Caco-2 (cell line): ENCODE data around the gene UNC13C. TPM values are rescaled to one million over a fixed set of nuclear protein-coding genes. Genes with fewer than 3 reads are reported as not detected.

ENCODE experiments used
- BruUV-seq: library from RNA; stranded (reverse); fragments of 400-500 nt; replicated peaks from 2 replicates; lab custom pipeline; 2021; lab: Mats Ljungman, UMichigan
- CTCF ChIA-PET: fragments of 300-600 bp; sonication (Branson Sonifier 250); formaldehyde crosslinking; loops from one replicate; lab custom pipeline; 2022; ENCODE audit warnings: antibody characterized with exemption; lab: Charles Lee
- POLR2A ChIA-PET: fragments of 300-600 bp; sonication (Branson Sonifier 250); formaldehyde crosslinking; loops from one replicate; lab custom pipeline; 2022; ENCODE audit warnings: antibody characterized with exemption; lab: Charles Lee
- DNase-seq, 2 experiments: peaks; one replicate each; pipeline versions ENCODE4 v3.0.0 to v3.0.0-alpha.2; 2020 to 2022
- H3K27me3 ChIP-seq: replicated peaks from 2 replicates; pipeline ENCODE4 v1.6.0; 2011; ENCODE audit warnings: low read length; ENCODE audit not compliant: control insufficient read depth, insufficient read depth
- H3K36me3 ChIP-seq: 2 replicates; pipeline ENCODE4 v1.5.1; 2011; ENCODE audit warnings: low read length; ENCODE audit not compliant: control insufficient read depth, insufficient read depth
- H3K4me1 ChIP-seq: fragments of 250-450 bp; sonication (Bioruptor Pico); 2 replicates; pipeline ENCODE4 v1.5.1; 2020; ENCODE audit warnings: mild to moderate bottlenecking
- H3K4me3 ChIP-seq: 2 replicates; pipeline ENCODE4 v1.5.1; 2011; ENCODE audit warnings: low read depth, mild to moderate bottlenecking, control low read depth, low read length
- H3K9me3 ChIP-seq: fragments of 250-450 bp; sonication (Bioruptor Pico); 2 replicates; pipeline ENCODE4 v1.5.1; 2020; ENCODE audit warnings: mild to moderate bottlenecking, moderate library complexity
- H3K27ac Mint-ChIP-seq: one replicate; pipeline ENCODE4 v1.8.0; 2022; ENCODE audit warnings: mixed read lengths; ENCODE audit not compliant: unreplicated experiment
- H3K27me3 Mint-ChIP-seq: one replicate; pipeline ENCODE4 v1.8.0; 2022; ENCODE audit warnings: mixed read lengths; ENCODE audit not compliant: insufficient read depth, unreplicated experiment
- H3K36me3 Mint-ChIP-seq: one replicate; pipeline ENCODE4 v1.8.0; 2022; ENCODE audit warnings: mild to moderate bottlenecking, mixed read lengths; ENCODE audit not compliant: insufficient read depth, unreplicated experiment
- H3K4me1 Mint-ChIP-seq: one replicate; pipeline ENCODE4 v1.8.0; 2022; ENCODE audit warnings: low read depth, mixed read lengths; ENCODE audit not compliant: unreplicated experiment
- H3K4me3 Mint-ChIP-seq: one replicate; pipeline ENCODE4 v1.8.0; 2022; ENCODE audit warnings: mild to moderate bottlenecking, moderate library complexity, mixed read lengths; ENCODE audit not compliant: unreplicated experiment
- H3K9me3 Mint-ChIP-seq: one replicate; pipeline ENCODE4 v1.8.0; 2022; ENCODE audit warnings: mixed read lengths; ENCODE audit not compliant: unreplicated experiment
- intact Hi-C: fragments of 100-400 bp; cut with micrococcal nuclease; formaldehyde crosslinking; loops from one replicate; pipeline ENCODE4 v1.10.0; 2022; ENCODE audit not compliant: unreplicated experiment
- total RNA-seq: library from RNA; stranded (reverse); gene quantifications from 2 replicates; pipeline ENCODE4 v1.2.3, GENCODE V29; 2022
- TF ChIP-seq, protein P1 (sequence below), 2 experiments: fragments of 200-600 bp in 1 of 2; IDR thresholded peaks; 1 replicate in 1 of 2; 2 replicates in 1 of 2; pipeline versions ENCODE4 v1.5.1 to v1.8.0; 2011 to 2022; ENCODE audit warnings: antibody characterized with exemption in 1 of 2, control low read depth in 1 of 2, inconsistent platforms in 1 of 2, low read depth in 1 of 2, low read length in 1 of 2, mild to moderate bottlenecking in 1 of 2, moderate library complexity in 1 of 2; ENCODE audit not compliant: insufficient read depth in 1 of 2, severe bottlenecking in 1 of 2, unreplicated experiment in 1 of 2

Gene UNC13C
- total RNA-seq, 1 experiment from 2014 or later: 2.9 TPM

DNA sequence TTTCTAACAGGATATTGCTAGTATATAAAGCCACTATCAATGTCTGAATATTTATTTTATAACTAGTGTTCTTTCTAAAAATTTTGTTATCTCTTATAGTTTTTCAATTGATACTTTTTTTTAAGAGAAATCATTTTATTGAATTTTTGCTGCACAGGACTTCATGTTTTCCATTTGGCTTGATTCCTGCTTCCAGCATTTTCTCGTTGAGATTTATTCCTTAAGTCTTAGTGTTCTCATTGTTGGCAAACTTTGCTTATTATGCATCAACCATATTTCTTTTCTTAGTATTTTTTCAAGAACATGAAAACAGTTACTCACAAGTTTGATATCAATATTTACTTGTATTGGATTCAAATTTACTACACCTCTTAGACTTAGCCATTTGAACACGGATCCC is 113.4 kb downstream of the UNC13C start:
- Histone ChIP-seq H3K36me3 (no peaks in the 10 kb centered on the region), H3K4me1 (no peaks in the 10 kb centered on the region), H3K27me3 (no peaks in the 10 kb centered on the region), H3K4me3 (no peak overlapping the region), H3K9me3 (no peaks in the 10 kb centered on the region)
- Mint-ChIP-seq H3K4me1 (no peaks in the 10 kb centered on the region), H3K9me3 (no peaks in the 10 kb centered on the region), H3K27me3 (no peaks in the 10 kb centered on the region), H3K27ac (no peak overlapping the region), H3K4me3 (no peak overlapping the region), H3K36me3 (no peaks in the 10 kb centered on the region)
- ChIA-PET POLR2A (no interaction called here), CTCF (no interaction called here)
- DNase-seq: no peak
- TF ChIP-seq, protein P1, sequence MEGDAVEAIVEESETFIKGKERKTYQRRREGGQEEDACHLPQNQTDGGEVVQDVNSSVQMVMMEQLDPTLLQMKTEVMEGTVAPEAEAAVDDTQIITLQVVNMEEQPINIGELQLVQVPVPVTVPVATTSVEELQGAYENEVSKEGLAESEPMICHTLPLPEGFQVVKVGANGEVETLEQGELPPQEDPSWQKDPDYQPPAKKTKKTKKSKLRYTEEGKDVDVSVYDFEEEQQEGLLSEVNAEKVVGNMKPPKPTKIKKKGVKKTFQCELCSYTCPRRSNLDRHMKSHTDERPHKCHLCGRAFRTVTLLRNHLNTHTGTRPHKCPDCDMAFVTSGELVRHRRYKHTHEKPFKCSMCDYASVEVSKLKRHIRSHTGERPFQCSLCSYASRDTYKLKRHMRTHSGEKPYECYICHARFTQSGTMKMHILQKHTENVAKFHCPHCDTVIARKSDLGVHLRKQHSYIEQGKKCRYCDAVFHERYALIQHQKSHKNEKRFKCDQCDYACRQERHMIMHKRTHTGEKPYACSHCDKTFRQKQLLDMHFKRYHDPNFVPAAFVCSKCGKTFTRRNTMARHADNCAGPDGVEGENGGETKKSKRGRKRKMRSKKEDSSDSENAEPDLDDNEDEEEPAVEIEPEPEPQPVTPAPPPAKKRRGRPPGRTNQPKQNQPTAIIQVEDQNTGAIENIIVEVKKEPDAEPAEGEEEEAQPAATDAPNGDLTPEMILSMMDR (IDR thresholded peaks at IDR 0.05; ENCODE audit: insufficient read depth in 1 of 2, low read depth in 1 of 2, low read length in 1 of 2, severe bottlenecking in 1 of 2, unreplicated experiment in 1 of 2): no peak
- no TSS peak for BruUV-seq
- intact Hi-C loops: no loop called here

DNA sequence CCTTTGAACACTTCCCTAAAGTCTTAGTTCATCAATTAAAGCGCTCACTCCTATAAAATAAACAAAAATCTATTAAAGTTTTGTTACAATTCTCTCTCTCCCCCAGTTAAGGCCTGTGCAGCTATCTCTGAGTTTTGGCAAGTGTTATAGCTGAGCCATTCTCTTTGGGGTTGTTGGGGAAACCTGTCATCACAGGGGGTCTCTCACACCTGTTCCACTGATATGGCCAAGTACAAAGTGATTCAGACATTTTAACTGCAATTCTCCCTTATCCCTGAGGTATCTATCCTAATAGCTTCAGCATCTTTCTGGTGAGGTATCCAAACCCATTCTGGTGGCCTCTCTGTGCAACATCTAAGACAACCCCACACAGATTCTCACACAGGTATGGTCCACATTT is 116.4 kb downstream of the UNC13C start:
- TF ChIP-seq, protein P1 (IDR thresholded peaks at IDR 0.05; ENCODE audit: insufficient read depth in 1 of 2, low read depth in 1 of 2, low read length in 1 of 2, severe bottlenecking in 1 of 2, unreplicated experiment in 1 of 2): no peak
- no peaks in the 10 kb centered on the region for H3K4me1 Mint-ChIP-seq
- DNase-seq: no peak
- ChIA-PET POLR2A (no interaction called here), CTCF (no interaction called here)
- intact Hi-C loops: no loop called here
- no TSS peak for BruUV-seq
- H3K9me3 ChIP-seq: no peaks in the 10 kb centered on the region
- H3K4me1 ChIP-seq: no peaks in the 10 kb centered on the region
- no peaks in the 10 kb centered on the region for H3K27me3 ChIP-seq
- H3K4me3 ChIP-seq: no peak overlapping the region
- H3K27ac Mint-ChIP-seq: no peak overlapping the region
- H3K9me3 Mint-ChIP-seq: no peaks in the 10 kb centered on the region
- no peaks in the 10 kb centered on the region for H3K27me3 Mint-ChIP-seq
- no peak overlapping the region for H3K4me3 Mint-ChIP-seq
- H3K36me3 Mint-ChIP-seq: no peaks in the 10 kb centered on the region
- no peaks in the 10 kb centered on the region for H3K36me3 ChIP-seq

DNA sequence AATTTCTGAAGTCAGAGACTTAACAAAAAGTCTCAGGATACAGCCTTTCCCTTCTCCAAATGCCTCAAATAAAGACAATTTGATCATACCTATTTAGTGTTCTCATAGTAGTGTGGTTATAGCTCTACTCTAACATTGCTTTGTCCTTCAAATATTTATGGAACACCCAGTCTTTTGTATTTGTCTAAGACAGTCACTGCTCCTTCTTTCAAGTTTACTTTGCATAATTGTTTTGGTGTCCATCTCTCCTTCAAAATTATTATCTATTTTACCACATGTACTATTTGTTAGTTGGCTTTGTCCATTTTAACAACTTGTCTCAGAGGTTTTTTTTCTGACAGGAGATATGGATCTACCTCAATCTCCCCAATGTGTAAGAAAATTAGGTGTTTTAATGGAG is 118.8 kb downstream of the UNC13C start:
- no TSS peak for BruUV-seq
- Mint-ChIP-seq H3K27me3 (no peaks in the 10 kb centered on the region), H3K9me3 (no peaks in the 10 kb centered on the region), H3K27ac (no peak overlapping the region), H3K4me3 (no peak overlapping the region), H3K36me3 (no peaks in the 10 kb centered on the region), H3K4me1 (no peaks in the 10 kb centered on the region)
- DNase-seq: no peak
- Histone ChIP-seq H3K27me3 (no peaks in the 10 kb centered on the region), H3K4me3 (no peak overlapping the region), H3K9me3 (no peaks in the 10 kb centered on the region), H3K36me3 (no peaks in the 10 kb centered on the region), H3K4me1 (no peaks in the 10 kb centered on the region)
- intact Hi-C loops: no loop called here
- CTCF ChIA-PET: no interaction called here
- POLR2A ChIA-PET: no interaction called here
- TF ChIP-seq, protein P1 (IDR thresholded peaks at IDR 0.05; ENCODE audit: insufficient read depth in 1 of 2, low read depth in 1 of 2, low read length in 1 of 2, severe bottlenecking in 1 of 2, unreplicated experiment in 1 of 2): no peak
